Neural progenitor cell (in vitro differentiated cells): ENCODE measurements around the gene EP400. TPM values are rescaled to one million over a fixed set of nuclear protein-coding genes. Genes with fewer than 3 reads are reported as not detected.

ENCODE experiments used
- DNase-seq: peaks from one replicate; pipeline ENCODE4 v3.0.0-alpha.2; 2016; ENCODE audit warnings: low spot score
- H2AFZ ChIP-seq: fragments of 200-600 bp; sonication (generic); replicated peaks from 2 replicates; pipeline ENCODE4 v1.6.1; 2016; ENCODE audit warnings: antibody characterized with exemption
- H3F3A ChIP-seq: fragments of 200-600 bp; sonication (generic); 2 replicates; pipeline ENCODE4 v1.6.1; 2016; ENCODE audit warnings: antibody characterized with exemption, low read depth
- H3K27ac ChIP-seq: fragments of 200-600 bp; sonication (generic); 2 replicates; pipeline ENCODE4 v1.5.1; 2016; ENCODE audit warnings: mild to moderate bottlenecking
- H3K27me3 ChIP-seq: fragments of 200-600 bp; sonication (generic); 2 replicates; pipeline ENCODE4 v1.6.1; 2016; ENCODE audit warnings: mild to moderate bottlenecking, moderate library complexity
- H3K36me3 ChIP-seq: fragments of 200-600 bp; sonication (generic); 2 replicates; pipeline ENCODE4 v1.5.1; 2016
- H3K4me1 ChIP-seq: fragments of 200-600 bp; sonication (generic); 2 replicates; pipeline ENCODE4 v1.6.1; 2016; ENCODE audit warnings: mixed run types
- H3K4me2 ChIP-seq: fragments of 200-600 bp; sonication (generic); 2 replicates; pipeline ENCODE4 v1.6.1; 2016
- H3K4me3 ChIP-seq: fragments of 200-600 bp; sonication (generic); 2 replicates; pipeline ENCODE4 v1.5.1; 2016
- H3K79me2 ChIP-seq: fragments of 200-600 bp; sonication (generic); 2 replicates; pipeline ENCODE4 v1.6.1; 2016; ENCODE audit warnings: low read depth
- H3K9ac ChIP-seq: fragments of 200-600 bp; sonication (generic); 2 replicates; pipeline ENCODE4 v1.6.1; 2016
- H3K9me3 ChIP-seq: fragments of 200-600 bp; sonication (generic); 2 replicates; pipeline ENCODE4 v1.5.1; 2016; ENCODE audit warnings: low read depth
- H4K20me1 ChIP-seq: fragments of 200-600 bp; sonication (generic); 2 replicates; pipeline ENCODE4 v1.6.1; 2016; ENCODE audit warnings: low read depth
- H3K27ac Mint-ChIP-seq: 3 replicates; pipeline ENCODE4 v1.8.0; 2021; ENCODE audit warnings: mixed read lengths
- H3K27me3 Mint-ChIP-seq: 2 replicates; pipeline ENCODE4 v1.8.0; 2022; ENCODE audit warnings: low read depth, mild to moderate bottlenecking, inconsistent platforms, moderate library complexity, mixed read lengths; ENCODE audit not compliant: insufficient read depth
- H3K36me3 Mint-ChIP-seq: 3 replicates; pipeline ENCODE4 v1.8.0; 2021; ENCODE audit warnings: mixed read lengths
- H3K4me1 Mint-ChIP-seq: 3 replicates; pipeline ENCODE4 v1.8.0; 2021; ENCODE audit warnings: mixed read lengths
- H3K4me3 Mint-ChIP-seq: 3 replicates; pipeline ENCODE4 v1.8.0; 2021; ENCODE audit warnings: mild to moderate bottlenecking, moderate library complexity, mixed read lengths
- H3K9me3 Mint-ChIP-seq: 3 replicates; pipeline ENCODE4 v1.8.0; 2020; ENCODE audit warnings: mixed read lengths
- EZH2 ChIP-seq: fragments of 200-600 bp; sonication (generic); IDR thresholded peaks from 2 replicates; pipeline ENCODE4 v1.6.1; 2017; ENCODE audit warnings: antibody characterized with exemption, mild to moderate bottlenecking, moderate library complexity
- EZH2phosphoT487 ChIP-seq: fragments of 200-600 bp; sonication (generic); IDR thresholded peaks from 2 replicates; pipeline ENCODE4 v1.6.1; 2017; ENCODE audit warnings: antibody characterized with exemption
- total RNA-seq: library from RNA; depleted of rRNA; stranded (reverse); fragments of >200 nt; gene quantifications from 2 replicates; pipeline ENCODE4 v1.2.3, GENCODE V29; 2015; ENCODE audit warnings: low replicate concordance
- TF ChIP-seq, protein P1 (sequence below): fragments of 200-600 bp; sonication (generic); IDR thresholded peaks from 2 replicates; pipeline ENCODE4 v1.5.1; 2017; ENCODE audit warnings: antibody characterized with exemption, mild to moderate bottlenecking

Gene EP400
- total RNA-seq, 1 donor from 2014 or later, result 16.3 TPM

DNA sequence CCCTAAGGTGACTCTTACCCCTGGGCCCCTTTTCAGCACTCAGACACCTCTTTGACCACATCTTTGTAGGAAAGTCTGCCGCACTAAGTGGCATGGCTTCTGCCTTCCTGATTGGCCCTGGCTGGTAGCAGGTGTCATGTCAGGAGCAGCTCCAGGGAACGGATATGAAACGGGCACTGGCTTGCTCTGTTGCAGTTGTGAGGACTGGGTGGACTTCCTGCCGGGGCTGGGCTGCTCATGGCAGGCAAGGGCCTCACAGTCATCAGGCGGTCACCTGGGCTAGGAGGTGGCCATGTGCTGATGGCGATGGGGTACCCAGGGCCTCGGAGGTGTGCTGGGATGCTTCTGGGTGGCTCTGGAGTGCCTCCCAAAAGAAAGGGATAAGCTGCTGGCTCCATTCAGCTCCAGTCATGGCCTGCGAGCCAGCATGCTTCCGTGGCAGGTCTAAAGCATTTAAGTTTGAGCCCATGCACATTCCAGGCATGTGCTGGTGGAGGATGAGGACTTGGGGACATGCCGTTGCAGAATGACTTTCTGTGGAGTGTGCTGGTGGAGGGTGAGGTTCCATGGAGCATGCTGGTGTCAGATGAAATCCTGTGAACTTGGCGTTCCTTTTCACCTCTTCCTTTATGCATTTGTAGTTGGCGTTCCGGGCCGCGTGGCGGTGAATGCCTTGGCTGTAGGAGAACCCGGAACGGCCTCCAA, 77.2 kb downstream of the EP400 start:
- H3K27me3 Mint-ChIP-seq, result no peaks in the 10 kb centered on the region
- no peak overlapping the region for H3K4me3 ChIP-seq
- H3K4me3 Mint-ChIP-seq, result no peak overlapping the region
- H3K4me1 ChIP-seq, result no peaks in the 10 kb centered on the region
- H3K9me3 Mint-ChIP-seq, result no peaks in the 10 kb centered on the region
- no peaks in the 10 kb centered on the region for H3F3A ChIP-seq
- H3K27ac ChIP-seq, result no peak overlapping the region
- H3K4me1 Mint-ChIP-seq, result no peaks in the 10 kb centered on the region
- H3K27ac Mint-ChIP-seq, result no peak overlapping the region
- H3K9ac ChIP-seq, result no peak overlapping the region
- H3K36me3 Mint-ChIP-seq, result peaks cover 31% of the 10 kb centered on the region
- TF ChIP-seq EZH2phosphoT487 (no peak), EZH2 (no peak)
- TF ChIP-seq, protein P1, sequence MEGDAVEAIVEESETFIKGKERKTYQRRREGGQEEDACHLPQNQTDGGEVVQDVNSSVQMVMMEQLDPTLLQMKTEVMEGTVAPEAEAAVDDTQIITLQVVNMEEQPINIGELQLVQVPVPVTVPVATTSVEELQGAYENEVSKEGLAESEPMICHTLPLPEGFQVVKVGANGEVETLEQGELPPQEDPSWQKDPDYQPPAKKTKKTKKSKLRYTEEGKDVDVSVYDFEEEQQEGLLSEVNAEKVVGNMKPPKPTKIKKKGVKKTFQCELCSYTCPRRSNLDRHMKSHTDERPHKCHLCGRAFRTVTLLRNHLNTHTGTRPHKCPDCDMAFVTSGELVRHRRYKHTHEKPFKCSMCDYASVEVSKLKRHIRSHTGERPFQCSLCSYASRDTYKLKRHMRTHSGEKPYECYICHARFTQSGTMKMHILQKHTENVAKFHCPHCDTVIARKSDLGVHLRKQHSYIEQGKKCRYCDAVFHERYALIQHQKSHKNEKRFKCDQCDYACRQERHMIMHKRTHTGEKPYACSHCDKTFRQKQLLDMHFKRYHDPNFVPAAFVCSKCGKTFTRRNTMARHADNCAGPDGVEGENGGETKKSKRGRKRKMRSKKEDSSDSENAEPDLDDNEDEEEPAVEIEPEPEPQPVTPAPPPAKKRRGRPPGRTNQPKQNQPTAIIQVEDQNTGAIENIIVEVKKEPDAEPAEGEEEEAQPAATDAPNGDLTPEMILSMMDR, result no peak
- H2AFZ ChIP-seq, result no peak overlapping the region
- no peaks in the 10 kb centered on the region for H3K27me3 ChIP-seq
- peaks cover 2% of the 10 kb centered on the region for H3K36me3 ChIP-seq
- peaks cover 5% of the 10 kb centered on the region for H4K20me1 ChIP-seq
- H3K4me2 ChIP-seq, result no peak overlapping the region
- no peaks in the 10 kb centered on the region for H3K79me2 ChIP-seq
- H3K9me3 ChIP-seq, result no peaks in the 10 kb centered on the region
- DNase-seq, result no peak

DNA sequence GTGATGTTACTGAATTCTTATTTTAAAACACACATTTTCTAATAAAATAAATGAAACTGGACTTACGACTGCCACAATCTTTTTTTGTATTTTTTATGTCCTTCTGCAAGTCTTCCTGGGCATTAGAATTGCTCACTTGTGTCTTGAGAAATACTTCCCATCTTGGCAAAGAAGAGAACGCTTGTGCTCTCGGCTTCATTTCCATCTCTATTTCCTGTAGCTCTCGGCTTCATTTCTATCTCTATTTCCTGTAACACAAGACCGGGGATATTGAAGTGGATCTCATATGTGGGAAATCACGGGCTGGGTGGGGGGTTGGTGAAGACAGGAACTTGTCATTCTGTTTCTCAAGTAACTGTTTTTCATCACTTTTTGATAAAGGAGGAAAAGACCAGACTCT, 77.9 kb downstream of the EP400 start:
- Histone ChIP-seq H3F3A (no peaks in the 10 kb centered on the region), H3K27me3 (no peaks in the 10 kb centered on the region), H3K9me3 (no peaks in the 10 kb centered on the region), H3K4me1 (no peaks in the 10 kb centered on the region), H4K20me1 (peaks cover 5% of the 10 kb centered on the region), H3K36me3 (no peaks in the 10 kb centered on the region), H3K79me2 (no peaks in the 10 kb centered on the region), H3K27ac (no peak overlapping the region), H2AFZ (no peak overlapping the region), H3K4me3 (no peak overlapping the region), H3K4me2 (no peak overlapping the region), H3K9ac (no peak overlapping the region)
- no peak for DNase-seq
- Mint-ChIP-seq H3K4me3 (no peak overlapping the region), H3K27me3 (no peaks in the 10 kb centered on the region), H3K36me3 (peaks cover 33% of the 10 kb centered on the region), H3K9me3 (no peaks in the 10 kb centered on the region), H3K27ac (no peak overlapping the region), H3K4me1 (no peaks in the 10 kb centered on the region)
- TF ChIP-seq, protein P1, result no peak
- TF ChIP-seq EZH2phosphoT487, result no peak
- TF ChIP-seq EZH2, result no peak

DNA sequence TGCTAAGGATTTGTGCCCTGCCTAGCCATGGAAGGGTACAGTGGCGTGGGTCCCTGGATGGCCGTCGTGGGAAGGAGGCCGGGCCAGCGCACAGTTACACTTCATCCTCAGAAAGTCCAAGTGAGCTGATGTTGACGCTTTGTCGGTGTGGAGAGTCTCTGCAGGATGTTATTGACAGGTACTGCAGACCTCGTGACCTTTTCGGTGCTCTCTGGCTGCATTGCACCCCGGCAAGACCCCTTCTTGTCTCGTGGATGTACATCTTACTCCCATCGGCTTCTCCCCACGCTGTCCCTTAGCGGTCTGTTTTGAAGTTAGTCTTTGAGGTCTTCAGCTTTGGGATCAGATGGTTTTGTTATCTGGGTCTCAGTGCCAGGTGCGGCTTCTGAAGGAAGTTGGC, 78.4 kb downstream of the EP400 start:
- no peak for DNase-seq
- H3K4me1 ChIP-seq, result no peaks in the 10 kb centered on the region
- no peaks in the 10 kb centered on the region for H3K9me3 ChIP-seq
- H3K79me2 ChIP-seq, result no peaks in the 10 kb centered on the region
- H3K4me3 Mint-ChIP-seq, result no peak overlapping the region
- H3K36me3 Mint-ChIP-seq, result peaks cover 33% of the 10 kb centered on the region
- no peaks in the 10 kb centered on the region for H3K36me3 ChIP-seq
- H3K27me3 ChIP-seq, result no peaks in the 10 kb centered on the region
- H3K4me3 ChIP-seq, result no peak overlapping the region
- TF ChIP-seq EZH2, result no peak
- TF ChIP-seq EZH2phosphoT487, result no peak
- TF ChIP-seq, protein P1, result no peak
- H3K9ac ChIP-seq, result no peak overlapping the region
- H3K4me2 ChIP-seq, result no peak overlapping the region
- no peaks in the 10 kb centered on the region for H3F3A ChIP-seq
- H3K9me3 Mint-ChIP-seq, result no peaks in the 10 kb centered on the region
- H3K4me1 Mint-ChIP-seq, result no peaks in the 10 kb centered on the region
- H3K27ac Mint-ChIP-seq, result no peak overlapping the region
- H4K20me1 ChIP-seq, result peaks cover 5% of the 10 kb centered on the region
- no peaks in the 10 kb centered on the region for H3K27me3 Mint-ChIP-seq
- H3K27ac ChIP-seq, result no peak overlapping the region
- no peak overlapping the region for H2AFZ ChIP-seq
